GM10248 (cell line): ENCODE measurements around the gene TNFRSF12A.
A peak's percentile ranks its signal among the peaks of the same experiment; 100 is the strongest.

ENCODE experiments used
- CTCF ChIA-PET: fragments of 300-600 bp; sonication (Branson Sonifier 250); formaldehyde crosslinking; extraction: SDS; loops from one replicate; lab custom pipeline; 2021; ENCODE audit warnings: antibody characterized with exemption; lab: Yijun Ruan, JAX
- POLR2A ChIA-PET: fragments of 350-650 bp; sonication (Branson Sonifier 250); formaldehyde crosslinking; extraction: SDS; loops from one replicate; lab custom pipeline; 2020; ENCODE audit warnings: antibody characterized with exemption; lab: Yijun Ruan, JAX
- DNase-seq: peaks from one replicate; pipeline ENCODE4 v3.0.0; 2012; ENCODE audit errors: extremely low spot score
- TF ChIP-seq, protein P1 (sequence below): IDR thresholded peaks from 2 replicates; pipeline ENCODE4 v1.5.1; 2012; ENCODE audit warnings: mild to moderate bottlenecking, low read depth; ENCODE audit errors: extremely low read depth, missing control alignments, control extremely low read depth

The TNFRSF12A gene

DNA sequence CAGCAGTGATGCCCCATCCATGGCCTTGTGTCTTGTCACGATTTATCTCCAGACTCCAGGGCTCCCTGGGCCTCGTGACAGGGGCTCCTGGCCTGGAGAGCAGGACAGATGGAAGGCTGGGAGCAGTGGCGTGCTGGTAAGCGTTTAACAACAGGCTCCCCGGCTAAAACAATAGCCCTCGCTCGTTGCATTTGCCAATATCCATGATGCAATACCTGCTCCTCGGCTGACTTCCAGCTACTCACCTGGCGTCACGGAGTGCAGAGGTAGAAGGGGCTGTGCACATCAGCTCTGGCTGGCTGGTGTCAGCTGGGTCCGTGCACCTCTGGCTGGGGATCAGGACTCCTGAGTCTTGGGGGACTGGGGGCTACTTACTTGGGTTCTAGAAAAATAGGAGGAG, 18.1 kb downstream of the TNFRSF12A start:
- TF ChIP-seq, protein P1, sequence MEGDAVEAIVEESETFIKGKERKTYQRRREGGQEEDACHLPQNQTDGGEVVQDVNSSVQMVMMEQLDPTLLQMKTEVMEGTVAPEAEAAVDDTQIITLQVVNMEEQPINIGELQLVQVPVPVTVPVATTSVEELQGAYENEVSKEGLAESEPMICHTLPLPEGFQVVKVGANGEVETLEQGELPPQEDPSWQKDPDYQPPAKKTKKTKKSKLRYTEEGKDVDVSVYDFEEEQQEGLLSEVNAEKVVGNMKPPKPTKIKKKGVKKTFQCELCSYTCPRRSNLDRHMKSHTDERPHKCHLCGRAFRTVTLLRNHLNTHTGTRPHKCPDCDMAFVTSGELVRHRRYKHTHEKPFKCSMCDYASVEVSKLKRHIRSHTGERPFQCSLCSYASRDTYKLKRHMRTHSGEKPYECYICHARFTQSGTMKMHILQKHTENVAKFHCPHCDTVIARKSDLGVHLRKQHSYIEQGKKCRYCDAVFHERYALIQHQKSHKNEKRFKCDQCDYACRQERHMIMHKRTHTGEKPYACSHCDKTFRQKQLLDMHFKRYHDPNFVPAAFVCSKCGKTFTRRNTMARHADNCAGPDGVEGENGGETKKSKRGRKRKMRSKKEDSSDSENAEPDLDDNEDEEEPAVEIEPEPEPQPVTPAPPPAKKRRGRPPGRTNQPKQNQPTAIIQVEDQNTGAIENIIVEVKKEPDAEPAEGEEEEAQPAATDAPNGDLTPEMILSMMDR, result no peak
- ChIA-PET CTCF (interaction anchor here (0.9 to 8.9 kb wide), 6 partner anchors 7 to 91 kb away, joined by 3 to 140 read pairs (median 5); no protein-coding TSS in a partner anchor), POLR2A (no interaction called here)
- DNase-seq, result no peak

DNA sequence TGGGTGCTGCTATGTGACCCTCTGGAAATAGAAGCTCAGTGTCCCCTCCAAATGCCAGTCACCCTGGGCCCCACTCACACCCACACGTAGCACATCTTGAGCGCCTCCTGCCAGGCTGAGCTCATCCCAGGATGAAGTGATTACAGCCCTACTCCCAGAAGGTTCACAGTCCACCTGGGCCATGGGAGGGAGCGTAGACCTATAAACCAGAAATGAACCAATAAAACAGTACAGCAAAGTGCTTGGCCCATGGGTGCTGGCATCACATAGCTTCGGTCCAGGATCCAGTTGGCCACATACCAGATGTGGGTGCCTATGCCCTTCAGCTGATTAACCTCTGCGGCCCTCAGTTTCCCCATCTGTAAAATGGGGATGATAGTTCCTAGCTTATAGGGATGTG, 18.7 kb downstream of the TNFRSF12A start:
- ChIA-PET CTCF (interaction anchor here (0.9 to 8.9 kb wide), 6 partner anchors 7 to 91 kb away, joined by 3 to 140 read pairs (median 5); no protein-coding TSS in a partner anchor), POLR2A (no interaction called here)
- DNase-seq, result no peak
- TF ChIP-seq, protein P1, result no peak

- TF ChIP-seq, protein P1, result no peak
- DNase-seq, result no peak
- ChIA-PET CTCF (interaction anchor here (0.8 to 8.9 kb wide), 3 partner anchors 11 to 23 kb away, joined by 3 to 140 read pairs (median 8); partner anchors contain the start of gene TNFRSF12A), POLR2A (interaction anchor here (0.6 kb wide), 1 partner anchor 11 kb away, joined by 3 read pairs; no protein-coding TSS in a partner anchor)
Observed at GRCh38 chr16:3042376-3042775, 22.2 kb downstream of the TNFRSF12A start.

GRCh38 chr16:3044708-3045107, 24.5 kb downstream of the TNFRSF12A start:
- ChIA-PET POLR2A (no interaction called here), CTCF (interaction anchor here (1.2 to 8.9 kb wide), 3 partner anchors 13 to 85 kb away, joined by 3 to 140 read pairs (median 3); no protein-coding TSS in a partner anchor)
- DNase-seq, result no peak
- TF ChIP-seq, protein P1, result no peak

DNA sequence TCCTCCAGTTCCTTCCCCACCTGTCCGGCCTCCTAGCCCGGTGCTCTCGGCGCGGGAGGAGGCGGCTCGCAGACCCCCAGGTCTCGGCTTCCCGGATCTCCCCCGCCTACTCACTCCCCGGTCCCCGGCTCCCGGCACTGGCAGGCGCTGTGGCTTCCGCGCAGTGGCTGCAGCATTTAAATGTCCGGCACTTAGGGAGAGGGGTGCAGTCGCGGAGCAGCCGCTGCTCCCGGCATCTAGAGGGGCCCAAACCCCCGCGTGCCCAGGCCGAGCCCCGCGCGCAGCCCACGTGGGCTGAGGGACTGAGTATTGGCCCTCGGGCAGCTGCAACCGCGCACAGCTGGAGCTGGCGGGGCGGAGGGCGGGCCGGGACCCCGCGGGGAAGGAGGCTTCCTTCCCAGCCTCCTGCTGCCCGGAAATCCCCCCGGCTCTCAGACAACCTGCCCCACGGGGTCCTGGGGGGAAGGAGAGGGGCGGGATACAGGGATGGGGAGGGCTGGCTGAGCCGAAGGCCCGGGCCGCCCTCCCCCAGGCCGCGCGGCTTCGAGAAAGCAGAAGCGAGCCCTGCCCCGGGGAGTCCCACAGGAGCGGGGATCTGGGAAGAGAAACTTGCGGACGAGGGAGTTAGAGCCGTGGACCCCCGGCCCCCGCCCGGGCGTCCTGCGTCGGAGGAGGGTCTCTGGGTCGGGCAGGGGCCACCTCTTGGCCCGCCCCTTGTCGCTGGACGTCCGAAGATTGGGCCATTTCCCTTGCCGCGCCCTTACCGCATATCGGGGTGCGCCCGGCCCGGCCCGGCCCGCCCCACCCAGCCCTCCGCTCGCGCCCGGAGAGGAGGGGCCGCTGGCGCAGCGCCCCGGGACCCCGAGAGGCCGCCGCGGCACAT, 25.8 kb downstream of the TNFRSF12A start, which contains the start of gene MMP25:
MMP25 (plus strand) TSS at position 804 of the 883 bp plus-strand sequence. CDS start 357 bp downstream, outside the sequence.
- POLR2A ChIA-PET, result no interaction called here

More for the DNA sequence above, 25.8 kb downstream of the TNFRSF12A start, which contains the start of gene MMP25:
- DNase-seq, result peak; percentile 74
- TF ChIP-seq, protein P1, result no peak
- CTCF ChIA-PET, result interaction anchor here (0.6 to 8.9 kb wide), 3 partner anchors 13 to 14 kb away, joined by 3 to 140 read pairs (median 3); no protein-coding TSS in a partner anchor
